Measurements from ENCODE around the gene FAM171A1. TPM values are rescaled to one million over a fixed set of nuclear protein-coding genes. Genes with fewer than 3 reads are reported as not detected.

FAM171A1 gene
- total and polyA plus RNA-seq, 2 donors (not counting 3 experiments of a cell fraction or from before 2014, with no cell fraction given) = 56.3 to 75.8 TPM

DNA sequence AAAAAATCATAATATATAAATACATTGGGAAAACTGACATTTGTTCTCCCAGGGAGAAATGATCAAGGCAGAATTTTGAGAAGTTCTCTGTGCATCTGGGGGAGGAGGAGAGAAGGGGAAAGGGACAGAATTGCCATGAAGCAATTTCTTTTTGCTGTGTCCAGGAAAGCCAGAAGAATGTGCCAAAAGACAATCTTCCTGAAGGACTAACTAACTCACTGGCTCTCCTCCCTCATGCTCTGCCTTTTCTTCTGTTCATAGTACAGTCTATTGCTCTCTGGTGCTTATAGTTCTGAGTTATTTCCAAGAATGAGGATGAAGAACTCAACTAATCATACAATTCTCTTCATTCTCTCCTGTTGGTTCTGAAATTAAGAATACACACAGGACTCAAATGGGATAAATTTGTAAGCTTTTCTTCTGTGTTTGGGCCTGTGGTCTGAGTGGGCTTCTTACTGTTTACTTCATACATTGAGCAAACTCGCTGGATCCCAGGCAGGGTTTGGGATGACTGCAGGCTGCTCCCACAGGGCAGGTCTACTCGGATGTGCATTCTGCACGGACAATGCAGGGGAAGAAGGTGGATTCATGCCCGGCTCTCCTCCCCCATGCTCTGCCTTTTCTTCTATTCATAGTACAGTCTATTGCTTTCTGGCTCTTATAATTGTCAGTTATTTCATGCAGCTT, 22.2 kb upstream of the FAM171A1 start:
- CTCF ChIA-PET = no interaction called here
- no peak for FAIRE-seq
- no peak for DNase-seq (ENCODE audit: low read depth, low spot score)
- no TSS peak for BruUV-seq (replicated peaks)
- Histone ChIP-seq H3K79me2 (ENCODE audit: control insufficient read depth, insufficient read depth, low read length) (no peaks in the 10 kb centered on the region), H4K20me1 (replicated peaks; ENCODE audit: control insufficient read depth, extremely low read depth, insufficient read depth, low read length) (no peaks in the 10 kb centered on the region), H3K9me3 (replicated peaks; ENCODE audit: control insufficient read depth, insufficient read depth, low read length) (no peaks in the 10 kb centered on the region), H3K9me1 (replicated peaks; ENCODE audit: control insufficient read depth, extremely low read depth, insufficient read depth, low read length) (no peaks in the 10 kb centered on the region), H3K4me1 (ENCODE audit: control insufficient read depth, extremely low read depth, insufficient read depth, low read length) (no peaks in the 10 kb centered on the region), H2AFZ (ENCODE audit: low read depth, low read length) (no peak overlapping the region), H3K9ac (replicated peaks; ENCODE audit: extremely low read depth, insufficient read depth, low read length) (no peak overlapping the region), H3K4me3 (replicated peaks in 1 of 3; ENCODE audit: insufficient read depth in 1 of 3, low read depth in 1 of 3, low read length in 3 of 3) (no peak overlapping the region), H3K36me3 (ENCODE audit: control insufficient read depth in 2 of 2, extremely low read depth in 1 of 2, insufficient read depth in 2 of 2, low read length in 2 of 2) (no peaks in the 10 kb centered on the region), H3K27ac (ENCODE audit: insufficient read depth, low read depth, low read length) (no peak overlapping the region), H3K4me2 (ENCODE audit: insufficient read depth, low read length) (no peak overlapping the region), H3K27me3 (ENCODE audit: control insufficient read depth in 2 of 2, insufficient read depth in 2 of 2, low read length in 2 of 2) (peaks cover 0 to 2% of the 10 kb centered on the region in 2 experiments)
- intact Hi-C loops (cut with micrococcal nuclease) = no loop called here
- dilution Hi-C loops (cut with MboI; ENCODE audit: extremely low pct_ligation_motif_present, low sequenced_read_pairs) = no loop called here
- no peak for TF ChIP-seq POLR2AphosphoS5 (IDR thresholded peaks at IDR 0.05; ENCODE audit: insufficient read depth, low read depth, low read length)
- no peak for TF ChIP-seq GATA2 (IDR thresholded peaks at IDR 0.05; ENCODE audit: insufficient read depth, insufficient read length, low read depth, low read length)
- no peak for TF ChIP-seq EZH2 (IDR thresholded peaks at IDR 0.05; ENCODE audit: borderline replicate concordance, low read depth, low read length, severe bottlenecking)
- TF ChIP-seq FOS (IDR thresholded peaks at IDR 0.05; ENCODE audit: borderline replicate concordance, insufficient read depth, low read length) = no peak
- no peak for TF ChIP-seq JUN (IDR thresholded peaks at IDR 0.05; ENCODE audit: borderline replicate concordance, insufficient read depth, insufficient read length, low read depth)
- TF ChIP-seq, protein P1, sequence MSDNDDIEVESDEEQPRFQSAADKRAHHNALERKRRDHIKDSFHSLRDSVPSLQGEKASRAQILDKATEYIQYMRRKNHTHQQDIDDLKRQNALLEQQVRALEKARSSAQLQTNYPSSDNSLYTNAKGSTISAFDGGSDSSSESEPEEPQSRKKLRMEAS (IDR thresholded peaks at IDR 0.05; ENCODE audit: insufficient read depth, insufficient read length) = no peak
- TF ChIP-seq POLR2A (IDR thresholded peaks at IDR 0.05; ENCODE audit: low read depth, low read length) = no peak
- POLR2A ChIA-PET = no interaction called here

DNA sequence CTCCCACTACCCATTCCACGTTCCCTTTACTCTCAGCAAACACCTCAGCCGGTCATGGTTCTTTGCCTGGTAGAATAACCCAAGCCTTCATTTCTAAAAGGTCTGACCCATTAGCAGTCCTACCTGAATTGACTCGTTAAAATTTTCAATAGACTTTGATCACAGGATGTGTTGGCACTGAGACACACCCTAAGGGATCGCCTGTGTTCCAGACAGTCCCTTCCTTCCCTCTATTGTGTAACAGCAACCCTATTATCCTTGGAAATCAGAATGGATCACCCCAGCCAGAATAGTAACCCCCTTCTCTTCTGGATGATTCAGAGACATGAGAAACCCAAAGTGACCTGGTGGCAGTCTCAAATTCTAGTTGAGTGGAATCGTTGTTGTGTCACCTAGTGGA, 20.4 kb upstream of the FAM171A1 start:
- TF ChIP-seq EZH2 (IDR thresholded peaks at IDR 0.05; ENCODE audit: borderline replicate concordance, low read depth, low read length, severe bottlenecking) (no peak), GATA2 (IDR thresholded peaks at IDR 0.05; ENCODE audit: insufficient read depth, insufficient read length, low read depth, low read length) (no peak), MYC (IDR thresholded peaks at IDR 0.05; ENCODE audit: low read depth, low read length) (no peak), JUN (IDR thresholded peaks at IDR 0.05; ENCODE audit: borderline replicate concordance, insufficient read depth, insufficient read length, low read depth) (no peak), POLR2A (IDR thresholded peaks at IDR 0.05; ENCODE audit: low read depth, low read length) (no peak), FOS (IDR thresholded peaks at IDR 0.05; ENCODE audit: borderline replicate concordance, insufficient read depth, low read length) (no peak), POLR2AphosphoS5 (IDR thresholded peaks at IDR 0.05; ENCODE audit: insufficient read depth, low read depth, low read length) (no peak)
- TF ChIP-seq, protein P2, sequence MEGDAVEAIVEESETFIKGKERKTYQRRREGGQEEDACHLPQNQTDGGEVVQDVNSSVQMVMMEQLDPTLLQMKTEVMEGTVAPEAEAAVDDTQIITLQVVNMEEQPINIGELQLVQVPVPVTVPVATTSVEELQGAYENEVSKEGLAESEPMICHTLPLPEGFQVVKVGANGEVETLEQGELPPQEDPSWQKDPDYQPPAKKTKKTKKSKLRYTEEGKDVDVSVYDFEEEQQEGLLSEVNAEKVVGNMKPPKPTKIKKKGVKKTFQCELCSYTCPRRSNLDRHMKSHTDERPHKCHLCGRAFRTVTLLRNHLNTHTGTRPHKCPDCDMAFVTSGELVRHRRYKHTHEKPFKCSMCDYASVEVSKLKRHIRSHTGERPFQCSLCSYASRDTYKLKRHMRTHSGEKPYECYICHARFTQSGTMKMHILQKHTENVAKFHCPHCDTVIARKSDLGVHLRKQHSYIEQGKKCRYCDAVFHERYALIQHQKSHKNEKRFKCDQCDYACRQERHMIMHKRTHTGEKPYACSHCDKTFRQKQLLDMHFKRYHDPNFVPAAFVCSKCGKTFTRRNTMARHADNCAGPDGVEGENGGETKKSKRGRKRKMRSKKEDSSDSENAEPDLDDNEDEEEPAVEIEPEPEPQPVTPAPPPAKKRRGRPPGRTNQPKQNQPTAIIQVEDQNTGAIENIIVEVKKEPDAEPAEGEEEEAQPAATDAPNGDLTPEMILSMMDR (IDR thresholded peaks at IDR 0.05; ENCODE audit: extremely low read depth in 1 of 2, insufficient read depth in 1 of 2, low read depth in 1 of 2, low read length in 2 of 2) = no peak
- TF ChIP-seq, protein P1 (IDR thresholded peaks at IDR 0.05; ENCODE audit: insufficient read depth, insufficient read length) = no peak
- Histone ChIP-seq H3K9me3 (replicated peaks; ENCODE audit: control insufficient read depth, insufficient read depth, low read length) (no peaks in the 10 kb centered on the region), H3K4me3 (replicated peaks in 1 of 3; ENCODE audit: insufficient read depth in 1 of 3, low read depth in 1 of 3, low read length in 3 of 3) (no peak overlapping the region), H3K4me1 (ENCODE audit: control insufficient read depth, extremely low read depth, insufficient read depth, low read length) (peaks cover 7% of the 10 kb centered on the region), H2AFZ (ENCODE audit: low read depth, low read length) (no peak overlapping the region), H3K9me1 (replicated peaks; ENCODE audit: control insufficient read depth, extremely low read depth, insufficient read depth, low read length) (no peaks in the 10 kb centered on the region), H3K4me2 (ENCODE audit: insufficient read depth, low read length) (no peak overlapping the region), H3K27me3 (ENCODE audit: control insufficient read depth in 2 of 2, insufficient read depth in 2 of 2, low read length in 2 of 2) (peaks cover 0 to 2% of the 10 kb centered on the region in 2 experiments), H3K79me2 (ENCODE audit: control insufficient read depth, insufficient read depth, low read length) (no peaks in the 10 kb centered on the region), H4K20me1 (replicated peaks; ENCODE audit: control insufficient read depth, extremely low read depth, insufficient read depth, low read length) (no peaks in the 10 kb centered on the region), H3K9ac (replicated peaks; ENCODE audit: extremely low read depth, insufficient read depth, low read length) (no peak overlapping the region), H3K27ac (ENCODE audit: insufficient read depth, low read depth, low read length) (no peak overlapping the region), H3K36me3 (ENCODE audit: control insufficient read depth in 2 of 2, extremely low read depth in 1 of 2, insufficient read depth in 2 of 2, low read length in 2 of 2) (no peaks in the 10 kb centered on the region)
- FAIRE-seq = no peak
- dilution Hi-C loops (cut with MboI; ENCODE audit: extremely low pct_ligation_motif_present, low sequenced_read_pairs) (no loop called here), intact Hi-C loops (cut with micrococcal nuclease) (no loop called here)
- ChIA-PET CTCF (interaction anchor here (1.4 kb wide), 1 partner anchor 21 kb away, joined by 3 read pairs; the partner anchor contains the start of gene FAM171A1), POLR2A (no interaction called here)
- no TSS peak for BruUV-seq (replicated peaks)
- DNase-seq (ENCODE audit: low read depth, low spot score) = no peak

All from endothelial cell of umbilical vein (primary cell).